Measurements from ENCODE around the gene N4BP3. TPM values are rescaled to one million over a fixed set of nuclear protein-coding genes. Genes with fewer than 3 reads are reported as not detected.
A peak's percentile ranks its signal among the peaks of the same experiment; 100 is the strongest.

N4BP3 gene
- total RNA-seq, 1 donor from 2014 or later = 5.2 TPM

GRCh38 chr5:178120607-178121357, 7.5 kb downstream of the N4BP3 start:
- Histone ChIP-seq H3K4me1 (peaks cover 3% of the 10 kb centered on the region), H3K4me3 (no peak overlapping the region), H3K27ac (no peak overlapping the region), H3K9me3 (no peaks in the 10 kb centered on the region), H3K36me3 (no peaks in the 10 kb centered on the region), H3K27me3 (peaks cover 18% of the 10 kb centered on the region)
- intact Hi-C loops (cut with DNase I) = no loop called here
- ATAC-seq (peak; percentile 71), DNase-seq (peak; percentile 88)
- peak; percentile 47 for TF ChIP-seq CTCF (IDR thresholded peaks at IDR 0.05)

- intact Hi-C loops (cut with DNase I) = no loop called here
- TF ChIP-seq CTCF (IDR thresholded peaks at IDR 0.05) = no peak
- DNase-seq (no peak), ATAC-seq (no peak)
- Histone ChIP-seq H3K27ac (no peak overlapping the region), H3K4me1 (peaks cover 3% of the 10 kb centered on the region), H3K4me3 (no peak overlapping the region), H3K36me3 (no peaks in the 10 kb centered on the region), H3K27me3 (peaks cover 12% of the 10 kb centered on the region), H3K9me3 (no peaks in the 10 kb centered on the region)
These were observed 8.3 kb downstream of the N4BP3 start for GRCh38 chr5:178121391-178122276.

- Histone ChIP-seq H3K27me3 (peaks cover 4% of the 10 kb centered on the region), H3K4me3 (no peak overlapping the region), H3K36me3 (no peaks in the 10 kb centered on the region), H3K27ac (no peak overlapping the region), H3K9me3 (no peaks in the 10 kb centered on the region), H3K4me1 (no peaks in the 10 kb centered on the region)
- DNase-seq (no peak), ATAC-seq (no peak)
- no peak for TF ChIP-seq CTCF (IDR thresholded peaks at IDR 0.05)
- intact Hi-C loops (cut with DNase I) = no loop called here
These were observed 9.0 kb downstream of the N4BP3 start for GRCh38 chr5:178122346-178122745.

GRCh38 chr5:178123094-178123965, 10.0 kb downstream of the N4BP3 start:
- ATAC-seq (no peak), DNase-seq (no peak)
- Histone ChIP-seq H3K27ac (no peak overlapping the region), H3K36me3 (no peaks in the 10 kb centered on the region), H3K27me3 (peaks cover 4% of the 10 kb centered on the region), H3K4me1 (no peaks in the 10 kb centered on the region), H3K4me3 (no peak overlapping the region), H3K9me3 (no peaks in the 10 kb centered on the region)
- TF ChIP-seq CTCF (IDR thresholded peaks at IDR 0.05) = no peak
- intact Hi-C loops (cut with DNase I) = no loop called here

All from upper lobe of right lung (tissue), 1 donor.